Measurements from ENCODE around the gene MAPK14.

The MAPK14 gene

DNA sequence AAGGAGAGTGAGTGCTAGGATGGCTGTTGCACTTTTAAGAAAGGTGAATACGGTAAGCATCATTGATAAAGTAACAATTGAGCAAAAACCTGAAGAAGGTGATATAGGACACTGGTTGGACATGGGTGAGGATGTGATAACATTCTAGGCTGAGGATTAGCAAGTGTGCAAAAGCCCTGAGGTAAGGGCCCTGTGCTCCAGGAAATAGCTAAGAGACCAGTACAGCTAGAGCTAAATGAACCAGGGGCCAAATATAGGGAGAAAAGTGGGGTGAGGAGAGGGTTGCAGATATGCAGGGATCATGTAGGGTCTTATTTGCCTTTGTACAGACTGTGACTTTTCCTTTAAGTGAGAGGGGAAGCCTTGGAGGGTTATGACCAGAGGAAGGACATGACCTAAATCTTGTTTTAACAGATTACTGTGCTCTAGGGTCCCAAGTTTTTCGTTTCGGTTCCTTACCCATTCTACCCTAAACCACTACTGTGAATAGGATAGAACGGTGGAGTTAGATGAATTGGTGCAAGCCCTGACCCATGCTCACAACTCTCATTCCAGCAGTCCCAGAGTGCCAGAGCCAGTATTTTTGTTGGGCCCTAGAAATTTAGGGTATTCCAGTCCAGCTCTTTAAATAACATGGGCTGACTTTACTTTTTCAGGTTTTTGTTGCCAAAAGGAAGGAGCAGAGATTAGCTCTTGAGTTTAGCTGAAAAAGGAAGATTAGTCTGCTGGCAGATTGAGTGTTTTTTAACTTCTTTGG, 10.7 kb downstream of the MAPK14 start:
- no peak for DNase-seq

DNA sequence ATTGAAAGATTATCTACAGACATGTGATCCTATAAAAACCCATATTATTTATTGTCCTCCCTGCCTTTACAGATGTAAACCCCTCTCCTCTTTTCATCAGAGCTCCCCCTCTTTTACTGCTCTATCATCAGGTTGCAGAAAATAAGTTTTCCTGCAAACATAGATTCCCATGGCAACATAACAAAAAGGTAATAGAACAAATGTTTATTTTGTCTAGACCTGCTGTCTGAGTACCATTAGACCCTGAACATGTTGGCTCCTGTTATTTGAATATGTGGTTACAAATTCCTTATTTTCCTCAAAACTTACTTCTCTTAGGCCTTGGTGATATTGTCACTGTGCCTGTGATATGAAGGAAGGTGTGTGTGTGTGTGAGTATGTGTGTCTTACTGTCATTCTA, 11.5 kb downstream of the MAPK14 start:
- no peak for DNase-seq

DNA sequence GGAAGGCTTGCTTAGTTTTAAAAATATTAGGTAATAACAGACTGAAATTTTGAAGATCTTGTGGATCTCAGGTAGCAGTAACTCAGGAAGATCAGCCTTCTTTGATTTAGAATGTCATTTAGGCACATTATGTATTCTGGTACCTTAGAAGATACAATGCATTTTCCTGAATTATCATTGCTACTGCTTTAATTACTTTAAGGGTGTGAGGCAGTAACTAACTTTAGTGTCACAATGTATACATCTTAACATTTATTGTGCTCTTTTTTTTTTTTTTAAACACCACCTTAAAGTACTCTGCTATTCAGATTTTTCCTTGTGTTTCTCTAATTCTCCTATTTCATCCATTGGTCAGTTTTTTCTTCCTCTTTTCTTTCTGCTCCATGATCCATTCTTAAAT, 13.3 kb downstream of the MAPK14 start:
- DNase-seq: no peak

DNA sequence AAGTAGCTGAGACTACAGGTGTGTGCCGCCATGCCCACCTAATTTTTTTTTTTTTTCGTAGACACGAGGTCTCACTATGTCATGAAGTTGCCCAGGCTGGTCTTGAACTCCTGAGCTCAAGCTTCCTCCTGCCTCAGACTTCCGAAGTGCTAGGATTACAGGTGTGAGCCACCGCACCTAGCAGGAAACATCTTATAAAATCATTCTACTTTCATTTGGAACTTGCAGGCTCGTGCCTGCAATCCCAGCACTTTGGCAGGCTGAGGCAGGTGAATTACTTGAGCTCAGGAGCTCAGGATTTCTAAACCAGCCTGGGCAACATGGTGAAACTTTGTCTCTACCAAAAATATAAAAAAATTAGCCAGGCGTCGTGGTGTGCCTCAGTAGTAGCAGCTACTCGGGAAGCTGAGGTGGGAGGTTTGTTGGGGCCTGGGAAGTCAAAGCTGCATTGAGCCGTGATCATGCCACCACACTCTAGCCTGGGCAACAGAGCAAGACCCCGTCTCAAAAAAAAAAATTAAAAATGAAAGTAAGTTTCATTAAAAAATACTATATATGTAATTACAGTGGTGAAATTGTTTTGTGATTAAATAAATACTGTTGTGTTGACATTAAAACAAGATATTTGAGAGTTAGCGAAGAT, 15.1 kb downstream of the MAPK14 start:
- no peak for DNase-seq

- no peak for DNase-seq
Measured at GRCh38 chr6:36049582-36049981, 22.0 kb downstream of the MAPK14 start.

DNA sequence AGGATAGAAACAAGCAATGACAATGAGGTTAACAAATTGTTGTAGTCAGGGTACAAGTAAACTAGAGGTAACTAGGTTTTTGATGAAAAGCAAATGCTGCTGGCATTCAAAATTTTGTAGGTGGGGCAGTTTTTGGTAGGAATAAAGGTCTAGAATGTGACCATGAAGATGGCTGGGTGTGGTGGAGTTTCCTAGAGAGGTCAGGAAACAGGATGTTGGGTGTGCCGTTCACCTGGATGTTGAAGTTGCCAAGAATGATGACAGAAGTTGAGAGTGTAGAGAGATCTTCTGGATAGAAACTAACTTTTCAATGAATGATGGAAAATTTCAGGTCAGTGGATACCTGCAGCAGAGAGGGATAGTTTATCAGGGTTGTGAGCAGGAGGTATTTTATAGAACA, 22.7 kb downstream of the MAPK14 start:
- no peak for DNase-seq

DNA sequence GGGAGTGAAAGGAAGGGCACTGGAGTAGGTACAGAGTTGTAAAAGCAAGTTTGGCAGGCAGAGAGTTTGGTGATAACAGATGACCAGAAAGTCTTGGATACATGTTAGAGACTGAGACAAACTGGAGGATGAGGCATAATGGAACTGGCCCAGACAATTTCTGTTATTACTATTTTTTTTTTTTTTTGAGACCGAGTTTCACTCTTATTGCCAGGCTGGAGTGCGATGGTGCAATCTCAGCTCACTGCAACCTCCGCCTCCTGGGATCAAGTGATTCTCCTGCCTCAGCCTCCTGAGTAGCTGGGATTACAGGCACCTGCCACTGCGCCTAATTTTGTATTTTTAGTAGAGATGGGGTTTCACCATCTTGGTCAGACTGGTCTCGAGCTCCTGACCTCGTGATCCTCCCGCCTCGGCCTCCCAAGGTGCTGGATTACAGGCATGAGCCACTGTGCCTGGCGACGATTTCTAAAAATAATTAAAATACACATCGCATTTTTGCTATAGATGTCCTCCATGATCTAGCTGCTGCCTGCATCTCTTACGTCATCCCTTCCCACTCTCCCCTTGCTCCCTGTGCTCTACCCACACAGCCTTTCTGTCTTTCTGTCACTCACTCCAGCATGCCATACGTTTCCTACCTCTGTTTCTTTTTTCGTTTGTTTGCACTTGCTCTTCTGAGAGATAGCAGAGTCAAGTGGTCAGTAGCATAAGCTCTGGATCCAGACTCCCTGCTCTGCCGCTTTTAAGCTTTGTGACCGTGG, 23.5 kb downstream of the MAPK14 start:
- no peak for DNase-seq

- DNase-seq: no peak
Measured at GRCh38 chr6:36052097-36052496, 24.5 kb downstream of the MAPK14 start.

DNA sequence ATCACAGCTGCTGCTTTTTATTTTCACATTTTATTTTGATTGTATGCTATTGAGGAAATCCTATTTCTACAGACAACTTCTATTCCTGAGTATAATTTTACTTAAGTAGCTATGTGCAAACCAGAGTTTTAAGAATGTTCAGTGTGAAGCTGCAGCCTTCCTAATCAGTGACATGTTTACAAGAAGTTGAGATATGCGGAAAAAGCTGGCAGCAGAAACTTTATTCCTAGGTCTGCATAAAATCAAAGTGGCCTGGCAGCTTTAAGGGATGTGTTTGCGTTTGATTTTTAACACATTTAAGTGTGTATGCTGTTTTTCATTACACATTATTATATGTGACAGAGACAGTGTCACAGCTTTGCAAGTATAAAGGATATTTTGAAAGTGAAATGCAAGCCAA, 26.3 kb downstream of the MAPK14 start:
- DNase-seq: no peak

GRCh38 chr6:36054415-36054814, 26.8 kb downstream of the MAPK14 start:
- no peak for DNase-seq

DNA sequence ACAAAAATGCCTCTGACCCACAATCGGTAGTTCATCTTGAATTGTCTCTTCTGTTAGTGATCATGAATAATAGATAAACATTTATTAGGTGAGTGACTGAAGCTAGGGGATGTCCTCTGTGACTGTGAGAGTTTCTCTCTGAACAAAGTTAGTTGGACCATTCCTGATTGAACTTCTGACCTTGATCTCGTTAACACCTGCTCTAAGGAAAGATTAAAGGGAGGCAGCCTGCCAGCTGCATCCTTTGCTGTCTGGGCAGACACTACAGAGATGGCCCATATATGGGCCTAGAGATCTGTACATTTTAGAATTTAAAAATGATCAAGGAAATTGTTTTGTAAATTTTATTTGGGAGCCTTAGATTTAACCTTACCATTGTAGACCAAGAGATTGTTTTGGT, 27.3 kb downstream of the MAPK14 start:
- DNase-seq: no peak

- DNase-seq: no peak
Measured at GRCh38 chr6:36056178-36056577, 28.6 kb downstream of the MAPK14 start.

DNA sequence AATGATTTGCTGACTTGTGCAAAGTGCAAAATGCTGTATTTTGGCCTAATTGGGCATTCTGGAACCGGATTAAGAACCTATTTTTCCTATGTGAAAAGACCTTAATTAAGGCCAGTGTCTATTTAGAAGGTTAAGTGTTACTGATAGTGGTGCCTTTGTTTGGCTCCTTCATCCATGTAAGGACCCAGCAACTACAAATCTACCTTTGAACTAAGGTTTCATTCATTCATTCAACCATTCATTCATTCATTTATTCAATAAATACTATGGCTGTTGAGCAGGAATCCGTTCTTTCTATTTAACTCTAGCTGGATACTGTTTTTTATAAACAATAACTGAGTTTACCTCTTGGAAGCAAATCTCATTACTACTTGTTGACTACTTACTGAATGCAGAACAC, 33.6 kb downstream of the MAPK14 start:
- DNase-seq: no peak

GRCh38 chr6:36062247-36062646, 34.6 kb downstream of the MAPK14 start:
- DNase-seq: no peak

DNA sequence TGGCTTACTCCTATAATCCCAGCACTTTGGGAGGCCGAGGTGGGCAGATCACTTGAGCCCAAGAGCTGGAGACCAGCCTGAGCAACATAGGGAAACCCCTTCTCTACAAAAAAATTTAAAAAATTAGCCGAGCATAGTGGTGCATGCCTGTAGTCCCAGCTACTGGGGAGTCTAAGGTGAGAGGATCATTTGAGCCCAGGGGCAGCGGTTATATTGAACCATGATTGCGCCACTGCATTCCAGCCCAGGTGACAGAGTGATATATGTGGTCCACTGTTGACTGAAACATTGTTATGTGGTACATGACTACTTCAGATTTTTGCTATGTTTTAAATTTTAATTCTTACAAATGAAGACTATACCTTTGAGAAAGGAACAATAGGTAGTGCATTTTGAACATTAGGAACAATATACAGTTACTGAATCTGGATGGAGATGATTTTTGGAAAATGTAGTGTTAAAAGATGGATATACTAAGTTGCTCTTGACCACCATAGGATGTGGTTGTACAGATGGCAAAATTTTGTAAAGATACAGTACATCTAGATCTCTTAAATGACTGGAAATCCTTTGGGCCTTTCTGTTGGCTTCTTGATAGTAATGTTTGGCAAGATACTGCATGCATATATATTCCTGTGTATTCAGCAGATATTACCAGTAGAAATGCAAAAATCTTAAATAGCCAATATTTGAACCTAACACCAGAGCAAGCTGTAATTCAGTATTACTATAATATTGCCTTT, 35.9 kb downstream of the MAPK14 start:
- DNase-seq: no peak

DNA sequence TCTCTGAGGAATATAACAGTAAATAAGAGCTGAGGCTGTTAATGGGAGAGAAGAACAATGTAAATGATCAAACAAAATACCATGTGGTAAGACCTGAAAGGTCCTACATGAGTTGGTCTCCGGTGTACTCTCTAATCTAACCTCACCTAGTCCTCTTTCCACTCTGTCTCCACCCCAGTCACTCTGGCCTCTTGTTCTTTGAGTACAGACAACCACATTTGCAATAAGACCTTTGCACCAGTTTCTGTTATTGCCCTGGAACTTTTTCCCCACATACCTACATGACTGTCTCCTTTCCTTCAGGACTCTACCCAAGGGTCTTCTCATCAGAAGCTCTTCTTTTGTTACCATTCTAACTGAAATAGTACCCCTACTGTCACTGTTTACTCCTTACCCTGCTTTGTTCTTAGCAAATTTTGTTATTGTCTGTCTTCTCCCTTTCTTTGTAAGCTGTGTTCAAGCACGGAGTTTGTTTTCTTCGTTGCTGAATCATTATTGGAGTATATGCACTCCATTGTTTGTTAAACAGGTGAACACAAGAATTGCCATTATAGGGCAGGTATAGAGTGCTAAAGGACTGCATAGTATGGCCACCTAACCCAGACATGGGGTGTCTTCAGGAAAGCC, 37.3 kb downstream of the MAPK14 start:
- DNase-seq: no peak

- DNase-seq: no peak
Measured at GRCh38 chr6:36065916-36066315, 38.3 kb downstream of the MAPK14 start.

GRCh38 chr6:36066817-36067216, 39.2 kb downstream of the MAPK14 start:
- no peak for DNase-seq

- no peak for DNase-seq
Measured at GRCh38 chr6:36067374-36068011, 39.9 kb downstream of the MAPK14 start.

DNA sequence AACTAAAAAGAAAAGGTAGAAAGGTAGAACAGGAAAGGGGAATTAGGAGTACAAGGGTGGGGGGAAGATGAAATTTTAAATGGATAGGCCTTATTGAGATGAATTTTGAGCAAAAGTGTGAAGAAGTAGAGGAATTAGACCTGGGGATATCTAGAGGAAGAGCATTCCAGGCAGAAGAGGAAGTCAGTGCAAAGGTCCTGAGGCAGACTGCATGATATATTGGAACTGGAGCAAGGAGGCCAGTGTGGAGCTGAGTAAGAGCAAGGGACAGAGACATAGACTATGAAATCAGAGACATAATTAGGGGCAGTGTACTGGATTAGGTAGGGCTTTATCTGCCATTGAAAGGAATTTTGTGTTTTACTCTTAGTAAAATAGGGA, 40.4 kb downstream of the MAPK14 start:
- no peak for DNase-seq

DNA sequence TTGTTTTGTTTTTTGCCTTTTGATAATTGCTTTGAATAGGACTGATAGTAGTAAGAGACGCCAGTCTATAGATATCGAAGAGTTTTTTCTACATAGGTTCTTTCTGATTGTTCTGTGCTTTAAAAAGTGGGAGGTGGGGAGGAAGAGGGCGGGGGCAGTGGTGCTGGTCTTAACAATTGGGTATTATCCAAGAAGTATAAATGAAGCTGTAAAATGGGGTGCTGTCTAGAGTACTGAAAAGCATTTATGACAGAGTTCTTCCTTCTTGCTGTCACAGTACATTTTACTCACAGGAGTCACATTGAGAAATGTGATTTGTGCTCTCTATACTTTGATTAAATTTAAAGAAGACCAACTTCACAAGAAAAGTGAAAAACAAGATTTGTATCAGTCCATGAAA, 41.0 kb downstream of the MAPK14 start:
- no peak for DNase-seq

- DNase-seq: no peak
Measured at GRCh38 chr6:36069573-36069972, 42.0 kb downstream of the MAPK14 start.
